Measurements from ENCODE around the gene SKAP1. TPM values are rescaled to one million over a fixed set of nuclear protein-coding genes. Genes with fewer than 3 reads are reported as not detected.

The SKAP1 gene
- polyA plus RNA-seq, 4 donors, result 9.9 to 13.6 (median 12.4) TPM

- no peak for DNase-seq (ENCODE audit: low read depth in 4 of 4, low spot score in 2 of 4)
Observed at GRCh38 chr17:48335146-48335784, 94.7 kb downstream of the SKAP1 start.

DNA sequence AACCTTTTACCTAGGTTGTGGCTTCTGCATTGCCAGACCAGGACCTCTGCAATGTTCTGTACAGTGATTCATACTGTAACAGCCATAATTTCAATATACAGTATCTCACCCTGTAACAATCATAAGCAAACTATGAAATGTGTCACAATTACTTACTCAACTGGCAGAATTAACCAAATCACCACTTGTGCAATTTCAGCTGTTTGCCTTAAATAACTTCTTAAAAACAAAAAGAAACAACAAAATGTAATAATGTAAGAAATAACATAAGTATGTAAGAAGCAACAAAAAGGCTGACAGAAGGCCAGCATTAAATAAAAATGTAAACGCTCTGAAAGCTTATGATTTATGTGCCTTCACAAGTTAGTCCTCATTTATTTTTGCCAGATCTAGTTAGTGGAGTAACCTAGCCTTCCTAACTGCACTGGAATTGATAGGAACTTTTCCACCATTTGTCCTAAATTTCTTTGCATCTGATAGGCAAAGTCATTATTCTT, 96.9 kb downstream of the SKAP1 start:
- DNase-seq (ENCODE audit: low read depth in 4 of 4, low spot score in 2 of 4), result no peak

- no peak for DNase-seq (ENCODE audit: low read depth in 4 of 4, low spot score in 2 of 4)
Observed at GRCh38 chr17:48330887-48331286, 99.1 kb downstream of the SKAP1 start.

DNA sequence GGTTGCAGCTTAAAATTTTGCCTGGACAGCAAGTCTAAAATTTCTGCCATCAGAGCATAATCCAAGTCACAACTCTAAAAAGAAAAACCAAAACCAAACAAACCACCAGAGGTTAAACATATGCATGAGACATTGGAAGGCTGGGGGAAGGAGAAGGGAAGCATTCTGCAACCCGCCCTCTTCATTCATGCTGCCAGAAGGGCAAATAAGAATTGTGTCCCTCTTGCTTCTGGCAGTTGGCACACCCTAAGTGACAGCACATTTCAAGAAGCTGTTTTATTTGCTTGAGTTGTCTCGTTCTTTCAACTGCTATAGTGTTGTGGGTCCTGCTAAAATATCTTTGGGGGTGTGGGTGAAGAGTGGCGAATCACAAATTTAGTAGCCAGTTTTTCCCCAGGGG, 99.6 kb downstream of the SKAP1 start:
- no peak for DNase-seq (ENCODE audit: low read depth in 4 of 4, low spot score in 2 of 4)

GRCh38 chr17:48328457-48328856, 101.6 kb downstream of the SKAP1 start:
- no peak for DNase-seq (ENCODE audit: low read depth in 4 of 4, low spot score in 2 of 4)

DNA sequence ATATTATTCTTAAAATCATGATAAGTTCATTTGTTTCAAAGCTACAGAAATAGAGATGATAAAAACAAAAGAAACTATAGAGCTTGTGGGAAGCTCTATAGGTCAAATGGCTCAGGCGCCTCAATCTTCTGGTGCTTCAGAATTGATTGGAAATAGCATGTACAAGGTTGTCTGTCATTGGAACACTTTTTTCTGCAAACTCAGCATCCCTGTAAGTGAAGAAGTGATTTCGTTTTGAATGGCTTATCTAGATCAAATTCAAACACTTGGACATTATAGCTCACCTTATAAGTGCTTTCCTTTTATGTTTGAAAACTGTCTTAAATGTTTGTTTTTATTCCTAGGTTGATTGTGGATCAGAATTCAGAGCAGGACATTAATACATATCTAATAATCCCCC, 103.7 kb downstream of the SKAP1 start:
- DNase-seq (ENCODE audit: low read depth in 4 of 4, low spot score in 2 of 4), result no peak

- DNase-seq (ENCODE audit: low read depth in 4 of 4, low spot score in 2 of 4), result no peak
Observed at GRCh38 chr17:48322060-48322459, 108.0 kb downstream of the SKAP1 start.

- no peak for DNase-seq (ENCODE audit: low read depth in 4 of 4, low spot score in 2 of 4)
Observed at GRCh38 chr17:48317732-48318131, 112.3 kb downstream of the SKAP1 start.

GRCh38 chr17:48314716-48315115, 115.3 kb downstream of the SKAP1 start:
- no peak for DNase-seq (ENCODE audit: low read depth in 4 of 4, low spot score in 2 of 4)

DNA sequence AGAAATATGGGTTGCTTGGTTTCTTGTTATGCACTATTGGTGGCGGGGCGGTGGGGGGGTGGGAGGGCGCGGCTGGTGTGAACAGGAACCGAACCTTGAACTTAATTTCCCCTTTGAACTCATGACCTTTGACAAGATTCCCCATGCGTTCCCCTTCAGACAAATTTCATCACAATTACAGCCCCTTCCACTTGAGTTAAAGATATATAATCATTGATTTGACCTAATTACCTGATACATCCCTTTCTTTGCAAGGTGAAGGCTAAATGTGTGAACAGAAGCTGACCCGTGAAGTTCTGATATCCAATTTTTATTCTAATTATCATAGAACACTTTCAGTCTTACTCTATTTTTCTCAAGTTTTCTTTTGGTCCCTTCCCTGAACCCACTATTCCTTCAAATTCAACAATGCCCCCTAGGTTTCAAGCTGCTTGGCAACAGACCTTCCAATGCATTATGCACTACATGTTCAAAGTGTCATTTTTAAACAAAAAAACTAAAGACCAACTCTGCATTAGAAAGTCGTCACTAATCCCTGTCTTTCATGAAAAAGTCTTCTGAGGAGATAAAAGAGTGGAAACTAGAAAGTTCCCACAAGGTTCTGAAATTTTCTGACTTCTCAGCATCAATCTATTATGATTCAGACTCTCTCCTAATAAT, 116.8 kb downstream of the SKAP1 start:
- DNase-seq (ENCODE audit: low read depth in 4 of 4, low spot score in 2 of 4), result no peak

GRCh38 chr17:48311324-48311723, 118.7 kb downstream of the SKAP1 start:
- DNase-seq (ENCODE audit: low read depth in 4 of 4, low spot score in 2 of 4), result no peak

GRCh38 chr17:48310748-48311213, 119.2 kb downstream of the SKAP1 start:
- DNase-seq (ENCODE audit: low read depth in 4 of 4, low spot score in 2 of 4), result peak; percentile 61 to 79 (median 73)

DNA sequence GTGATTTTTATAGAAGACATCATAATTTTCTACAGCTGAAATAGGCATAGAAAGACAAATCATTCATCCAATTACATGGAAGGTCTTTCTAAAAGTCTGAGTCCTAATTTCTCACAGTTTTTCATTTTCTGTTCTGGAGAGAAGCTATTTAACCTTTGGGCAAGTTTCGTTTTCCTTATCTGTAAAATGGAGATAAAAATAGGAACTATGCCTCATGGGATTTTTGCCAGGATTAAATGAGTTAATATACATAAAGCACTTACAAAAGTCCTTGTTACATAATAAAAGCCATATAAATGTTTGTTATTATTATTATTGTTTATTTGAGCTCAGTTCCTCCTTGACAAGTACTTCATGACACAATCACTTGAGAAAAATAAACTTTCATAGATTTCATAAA, 121.4 kb downstream of the SKAP1 start:
- no peak for DNase-seq (ENCODE audit: low read depth in 4 of 4, low spot score in 2 of 4)

GRCh38 chr17:48307814-48308411, 122.1 kb downstream of the SKAP1 start:
- DNase-seq (ENCODE audit: low read depth in 4 of 4, low spot score in 2 of 4), result no peak

- no peak for DNase-seq (ENCODE audit: low read depth in 4 of 4, low spot score in 2 of 4)
Observed at GRCh38 chr17:48307255-48307654, 122.8 kb downstream of the SKAP1 start.

GRCh38 chr17:48301002-48301401, 129.0 kb downstream of the SKAP1 start:
- DNase-seq (ENCODE audit: low read depth in 4 of 4, low spot score in 2 of 4), result no peak

- DNase-seq (ENCODE audit: low read depth in 4 of 4, low spot score in 2 of 4), result no peak
Observed at GRCh38 chr17:48299760-48300159, 130.3 kb downstream of the SKAP1 start.

DNA sequence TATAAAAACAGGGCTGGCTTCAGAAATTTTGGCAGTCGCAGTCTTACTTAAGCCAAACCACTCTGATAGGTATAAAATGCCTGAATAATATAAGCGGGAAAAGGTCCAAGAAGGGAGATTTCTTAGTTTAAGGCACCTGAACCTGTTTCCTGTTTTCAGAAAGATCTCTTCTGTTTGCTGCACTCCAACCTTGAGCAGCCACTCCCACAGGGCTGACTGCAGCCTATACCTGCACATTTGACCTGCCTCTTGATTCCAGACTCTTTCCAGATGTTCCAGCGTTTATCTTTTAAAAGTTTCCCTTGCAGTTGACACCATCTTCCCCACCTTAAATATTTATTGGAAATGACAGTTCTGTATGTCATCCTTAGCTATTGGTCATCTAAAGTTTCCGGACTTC, 132.2 kb downstream of the SKAP1 start:
- DNase-seq (ENCODE audit: low read depth in 4 of 4, low spot score in 2 of 4), result no peak

DNA sequence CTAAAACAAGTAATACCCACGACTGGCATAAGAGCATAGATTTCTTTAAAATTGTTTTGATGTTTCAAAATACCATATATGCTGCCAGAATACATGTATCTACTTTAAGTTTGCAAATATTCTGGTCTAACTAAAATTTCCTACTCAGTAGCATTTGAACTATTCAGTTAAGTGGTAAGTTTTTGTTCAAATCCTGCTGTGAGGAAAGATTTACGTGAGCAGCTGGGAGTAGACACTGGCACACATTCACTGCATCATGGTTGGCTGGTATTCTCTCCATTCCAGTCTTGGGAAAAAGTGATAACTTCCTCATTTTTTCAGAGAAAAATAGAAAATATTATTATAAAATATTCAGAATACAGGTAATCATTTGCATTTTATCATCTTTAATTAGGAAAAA, 133.6 kb downstream of the SKAP1 start:
- no peak for DNase-seq (ENCODE audit: low read depth in 4 of 4, low spot score in 2 of 4)

- no peak for DNase-seq (ENCODE audit: low read depth in 4 of 4, low spot score in 2 of 4)
Observed at GRCh38 chr17:48295362-48296288, 134.4 kb downstream of the SKAP1 start.

All from left renal cortex interstitium (tissue), 4 donors.